Pancreas (tissue), 10 donors: Measurements from ENCODE around the gene SYNGR3. TPM values are rescaled to one million over a fixed set of nuclear protein-coding genes. Genes with fewer than 3 reads are reported as not detected.
A peak's percentile ranks its signal among the peaks of the same experiment; 100 is the strongest.

ENCODE experiments used
- ATAC-seq, 4 donors: fragments of 200-7000 bp; cut with Tn5 transposase; one replicate each; pipeline versions ENCODE4 v1.8.0 to v1.9.1; 2020; ENCODE audit warnings: mild to moderate bottlenecking in 4 of 4, moderate library complexity in 4 of 4
- DNase-seq, 6 donors: peaks; one replicate each; pipeline ENCODE4 v3.0.0-alpha.2; 2020
- FAIRE-seq: peaks from 2 replicates; lab custom pipeline; 2012; peaks lifted over from hg19 to GRCh38; lab: Jason Lieb, UNC
- H3K27ac ChIP-seq, 4 donors: fragments of 200-600 bp; sonication (generic); 1 replicate in 3 of 4; 2 replicates in 1 of 4; pipeline versions ENCODE4 v1.5.0 to v1.8.0; 2020
- H3K27me3 ChIP-seq, 4 donors: fragments of 200-600 bp; one replicate each; pipeline ENCODE4 v1.8.0; 2021
- H3K36me3 ChIP-seq, 3 donors: fragments of 200-600 bp; sonication (generic) in 1 of 3; one replicate each; pipeline versions ENCODE4 v1.5.0 to v1.8.0; 2020 to 2021
- H3K4me1 ChIP-seq, 3 donors: fragments of 200-600 bp; one replicate each; pipeline ENCODE4 v1.8.0; 2021
- H3K4me3 ChIP-seq, 4 donors: fragments of 200-600 bp; sonication (generic) in 2 of 4; one replicate each; pipeline versions ENCODE4 v1.5.0 to v1.8.0; 2020 to 2021
- H3K9me3 ChIP-seq, 4 donors: fragments of 200-600 bp; one replicate each; pipeline ENCODE4 v1.8.0; 2021
- CTCF ChIP-seq, 4 donors: fragments of 200-600 bp; sonication (generic) in 3 of 4; IDR thresholded peaks; one replicate each; pipeline versions ENCODE4 v1.5.0 to v1.8.0; 2021; ENCODE audit warnings: antibody characterized with exemption in 4 of 4
- WGBS, 2 donors: extraction: QIAGEN DNeasy Blood & Tissue Kit; methylation state at CpG; one replicate each; pipeline ENCODE4 v1.1.7; 2013; 5-methylcytosine and 5-hydroxymethylcytosine counted together
- intact Hi-C, 3 donors: fragments of 100-400 bp; cut with DNase I; formaldehyde crosslinking; loops; one replicate each; pipeline versions ENCODE4 v1.11.1 to v1.14.2; 2022
- polyA plus RNA-seq, 2 donors: library from polyadenylated mRNA; stranded (reverse); fragments of 200-250 nt; gene quantifications; one replicate each; pipeline ENCODE4 v1.2.3, GENCODE V29; 2013
- total RNA-seq, 6 donors: library from RNA; stranded (reverse); fragmentation: NEBNext Ultra II Directional in 4 of 6; extraction: Animal tissue kit (Norgen Biotek cat#: 25700) in 4 of 6; gene quantifications; one replicate each; pipeline versions ENCODE4 v1.2.1 to v1.2.4, GENCODE V29; 2021 to 2023
- donor health status: healthy with polysubstance abuse.
- donor health status: DM: no; HTN: no; CAD: no; lungs with moderate emphysema.
- donor health status: DM: no; HTN: no; CAD: no.
- donor health status: control.
- donor health status: control.
- donor health status: Bipolar disorder and iron deficiency.
- donor health status: DM: yes; HTN: yes; CAD: no.
- donor health status: DM: no; HTN: no; CAD: no.
- donor health status: DM: no; HTN: no; CAD: no.
- donor health status: DM: yes; HTN: yes; CAD: no.

Gene SYNGR3
- total and polyA plus RNA-seq, 8 donors = 0.19 to 3.1 (median 0.61) TPM

GRCh38 chr16:2025251-2025650 lies 35.5 kb downstream of the SYNGR3 start:
- peaks cover 0 to 4% (median 2%) of the 10 kb centered on the region in 3 donors for H3K4me1 ChIP-seq

GRCh38 chr16:2025878-2026460 lies 36.2 kb downstream of the SYNGR3 start:
- no peaks in the 10 kb centered on the region for H3K9me3 ChIP-seq
- H3K27me3 ChIP-seq = no peaks in the 10 kb centered on the region
- ATAC-seq (no peak), FAIRE-seq (no peak), DNase-seq (peak in 1 of 6 donors; percentile 67)
- no peaks in the 10 kb centered on the region for H3K4me1 ChIP-seq
- no peak overlapping the region for H3K27ac ChIP-seq
- TF ChIP-seq CTCF (IDR thresholded peaks at IDR 0.05) = no peak
- intact Hi-C loops = loop anchor here in 1 of 3 donors (5.0 kb wide), 1 partner anchor 116 kb away; no protein-coding TSS in a partner anchor
- H3K36me3 ChIP-seq = no peaks in the 10 kb centered on the region
- peak overlapping the region in 2 of 4 donors; percentile 64 to 66 for H3K4me3 ChIP-seq
- 70 to 76% methylated on average over 15 to 16 of the region's 16 CpGs for WGBS, 2 donors

More at GRCh38 chr16:2025251-2025650, 35.5 kb downstream of the SYNGR3 start:
- no peak overlapping the region for H3K27ac ChIP-seq
- FAIRE-seq (no peak), DNase-seq (peak in 2 of 6 donors; percentile 59 to 73), ATAC-seq (no peak)
- no peaks in the 10 kb centered on the region for H3K9me3 ChIP-seq
- H3K4me3 ChIP-seq = no peak overlapping the region
- H3K27me3 ChIP-seq = peaks cover 0 to 3% (median 0%) of the 10 kb centered on the region in 4 donors
- no peaks in the 10 kb centered on the region for H3K36me3 ChIP-seq
- intact Hi-C loops = loop anchor here in 1 of 3 donors (5.0 kb wide), 1 partner anchor 117 kb away; no protein-coding TSS in a partner anchor
- 91 to 93% methylated on average over 14 of the region's 14 CpGs for WGBS, 2 donors
- no peak for TF ChIP-seq CTCF (IDR thresholded peaks at IDR 0.05)

GRCh38 chr16:2026461-2027023 lies 36.8 kb downstream of the SYNGR3 start, which contains the start of gene NHERF2:
TSS of gene NHERF2 (plus strand) at chr16:2026902. CDS start at chr16:2027006, 104 bp downstream.
- peak; percentile 28 to 58 (median 42) for ATAC-seq

More at GRCh38 chr16:2026461-2027023, 36.8 kb downstream of the SYNGR3 start, which contains the start of gene NHERF2:
- WGBS, 2 donors = 7 to 9% methylated on average over 27 to 59 of the region's 59 CpGs
- peak in 4 of 6 donors; percentile 46 to 82 (median 69) for DNase-seq
- Histone ChIP-seq H3K27me3 (no peaks in the 10 kb centered on the region), H3K4me3 (peak within 1 kb of the TSS; percentile 45 to 66 (median 58)), H3K36me3 (no peaks in the 10 kb centered on the region), H3K27ac (no peak within 1 kb of the TSS), H3K9me3 (no peaks in the 10 kb centered on the region), H3K4me1 (no peaks in the 10 kb centered on the region)
- no peak for FAIRE-seq
- intact Hi-C loops = loop anchor here in 1 of 3 donors (5.0 kb wide), 1 partner anchor 116 kb away; no protein-coding TSS in a partner anchor
- TF ChIP-seq CTCF (IDR thresholded peaks at IDR 0.05) = no peak
